H1 (cell line): ENCODE measurements around the gene TSTD2. TPM values are rescaled to one million over a fixed set of nuclear protein-coding genes. Genes with fewer than 3 reads are reported as not detected.

ENCODE experiments used
- CTCF ChIA-PET: fragments of 300-600 bp; sonication (Branson Sonifier 250); formaldehyde crosslinking; loops from one replicate; lab custom pipeline; 2021; ENCODE audit not compliant: partially characterized antibody; lab: Charles Lee
- POLR2A ChIA-PET: fragments of 300-600 bp; sonication (Branson Sonifier 250); formaldehyde crosslinking; loops from one replicate; lab custom pipeline; 2021; ENCODE audit warnings: inconsistent platforms; ENCODE audit not compliant: partially characterized antibody; lab: Charles Lee
- DNase-seq, 2 experiments: peaks; one replicate each; pipeline versions ENCODE4 v3.0.0 to v3.0.0-alpha.2; 2010 to 2022; ENCODE audit warnings: low spot score in 2 of 2, low read depth in 1 of 2, mixed read lengths in 1 of 2
- FAIRE-seq: peaks from 2 replicates; lab custom pipeline; 2011; peaks lifted over from hg19 to GRCh38; lab: Jason Lieb, UNC
- H2AFZ ChIP-seq: 2 replicates; pipeline ENCODE4 v1.8.1; 2012; ENCODE audit warnings: low read length, inconsistent platforms
- H2AK5ac ChIP-seq: 2 replicates; pipeline ENCODE4 v1.6.1; 2013; ENCODE audit warnings: low read depth, low read length
- H2BK120ac ChIP-seq: replicated peaks from 2 replicates; pipeline ENCODE3; 2013; ENCODE audit warnings: low read depth, low read length, inconsistent platforms
- H2BK12ac ChIP-seq: 2 replicates; pipeline ENCODE4 v1.6.1; 2013; ENCODE audit warnings: low read depth, low read length
- H2BK15ac ChIP-seq: 2 replicates; pipeline ENCODE4 v1.6.1; 2013; ENCODE audit warnings: low read length
- H2BK20ac ChIP-seq: 2 replicates; pipeline ENCODE4 v1.6.1; 2013; ENCODE audit warnings: low read length
- H2BK5ac ChIP-seq: 2 replicates; pipeline ENCODE4 v1.6.1; 2013; ENCODE audit warnings: low read depth, low read length
- H3K14ac ChIP-seq: 2 replicates; pipeline ENCODE4 v1.6.1; 2013; ENCODE audit warnings: inconsistent platforms; ENCODE audit not compliant: insufficient read length
- H3K18ac ChIP-seq: 2 replicates; pipeline ENCODE4 v1.6.1; 2013; ENCODE audit warnings: low read length; ENCODE audit errors: extremely low read depth
- H3K23ac ChIP-seq: 2 replicates; pipeline ENCODE4 v1.6.1; 2013; ENCODE audit warnings: inconsistent platforms; ENCODE audit not compliant: insufficient read length
- H3K23me2 ChIP-seq: 2 replicates; pipeline ENCODE4 v1.6.1; 2013; ENCODE audit warnings: low read depth, low read length
- H3K27ac ChIP-seq: 2 replicates; pipeline ENCODE4 v1.6.1; 2011; ENCODE audit warnings: low read depth, low read length, inconsistent platforms
- H3K27me3 ChIP-seq, 4 experiments: replicated peaks in 1 of 4; 1 replicate in 1 of 4; 2 replicates in 3 of 4; pipeline versions ENCODE4 v1.6.1 to v1.8.1; 2011 to 2013; ENCODE audit warnings: low read length in 3 of 4, mild to moderate bottlenecking in 3 of 4, inconsistent platforms in 2 of 4, mixed read lengths in 2 of 4, moderate library complexity in 1 of 4; ENCODE audit not compliant: control insufficient read depth in 3 of 4, insufficient read depth in 3 of 4; ENCODE audit errors: extremely low read depth in 1 of 4
- H3K36me3 ChIP-seq, 4 experiments: 2 replicates each; pipeline versions ENCODE4 v1.6.1 to v1.8.1; 2011 to 2013; ENCODE audit warnings: mild to moderate bottlenecking in 4 of 4, low read length in 3 of 4, moderate library complexity in 2 of 4, control low read depth in 1 of 4, inconsistent platforms in 1 of 4; ENCODE audit not compliant: insufficient read depth in 4 of 4, control insufficient read depth in 2 of 4
- H3K4ac ChIP-seq: replicated peaks from 2 replicates; pipeline ENCODE3; 2013; ENCODE audit warnings: low read length, low read depth, mixed read lengths, inconsistent platforms; ENCODE audit not compliant: insufficient read length
- H3K4me1 ChIP-seq, 4 experiments: replicated peaks in 1 of 4; 1 replicate in 1 of 4; 2 replicates in 3 of 4; pipeline versions ENCODE4 v1.6.1 to v1.8.1; 2011 to 2013; ENCODE audit warnings: low read length in 3 of 4, inconsistent platforms in 2 of 4, mixed read lengths in 1 of 4; ENCODE audit not compliant: insufficient read depth in 4 of 4, control insufficient read depth in 3 of 4
- H3K4me2 ChIP-seq, 2 experiments: 2 replicates each; pipeline versions ENCODE4 v1.6.1 to v1.8.1; 2011 to 2013; ENCODE audit warnings: low read depth in 2 of 2, low read length in 2 of 2, control low read depth in 1 of 2, inconsistent platforms in 1 of 2, mild to moderate bottlenecking in 1 of 2; ENCODE audit not compliant: insufficient read depth in 1 of 2
- H3K4me3 ChIP-seq, 4 experiments: fragments of 200-600, 300-600 bp in 1 of 4; sonication (generic), shearing (Covaris generic), sonication (Bioruptor Twin) in 1 of 4; 2 replicates each; pipeline versions ENCODE4 v1.5.1 to v1.8.1; 2011 to 2016; ENCODE audit warnings: low read length in 4 of 4, low read depth in 3 of 4, control low read depth in 2 of 4, inconsistent platforms in 2 of 4, mild to moderate bottlenecking in 2 of 4, mixed read lengths in 1 of 4, moderate library complexity in 1 of 4; ENCODE audit not compliant: insufficient read depth in 2 of 4; ENCODE audit errors: extremely low read depth in 1 of 4
- H3K56ac ChIP-seq: replicated peaks from 2 replicates; pipeline ENCODE3; 2013; ENCODE audit warnings: low read depth, mild to moderate bottlenecking, mixed read lengths, low read length, inconsistent platforms; ENCODE audit not compliant: insufficient read length
- H3K79me1 ChIP-seq: 2 replicates; pipeline ENCODE4 v1.6.1; 2013; ENCODE audit warnings: low read depth, low read length, control low read depth
- H3K79me2 ChIP-seq, 2 experiments: 2 replicates each; pipeline versions ENCODE4 v1.6.1 to v1.8.1; 2012 to 2013; ENCODE audit warnings: low read length in 2 of 2, mild to moderate bottlenecking in 2 of 2, inconsistent platforms in 1 of 2; ENCODE audit not compliant: insufficient read depth in 2 of 2, control insufficient read depth in 1 of 2
- H3K9ac ChIP-seq, 4 experiments: replicated peaks in 1 of 4; 1 replicate in 1 of 4; 2 replicates in 3 of 4; pipeline versions ENCODE4 v1.6.1 to v1.8.1; 2011 to 2013; ENCODE audit warnings: low read depth in 3 of 4, low read length in 3 of 4, control low read depth in 2 of 4, mild to moderate bottlenecking in 2 of 4, moderate library complexity in 2 of 4, inconsistent platforms in 1 of 4; ENCODE audit errors: extremely low read depth in 1 of 4
- H3K9me3 ChIP-seq, 2 experiments: 2 replicates each; pipeline versions ENCODE4 v1.6.1 to v1.8.1; 2012 to 2013; ENCODE audit warnings: mild to moderate bottlenecking in 2 of 2, moderate library complexity in 2 of 2, control low read depth in 1 of 2, inconsistent platforms in 1 of 2, low read depth in 1 of 2, low read length in 1 of 2, mixed read lengths in 1 of 2; ENCODE audit not compliant: insufficient read depth in 2 of 2
- H4K20me1 ChIP-seq, 2 experiments: replicated peaks in 1 of 2; 2 replicates each; pipeline versions ENCODE3 to v1.8.1; 2011 to 2013; ENCODE audit warnings: inconsistent platforms in 2 of 2, low read length in 2 of 2, mild to moderate bottlenecking in 1 of 2; ENCODE audit not compliant: insufficient read depth in 2 of 2, control insufficient read depth in 1 of 2
- H4K5ac ChIP-seq: 2 replicates; pipeline ENCODE4 v1.6.1; 2013; ENCODE audit warnings: low read length, low read depth, mixed read lengths, inconsistent platforms; ENCODE audit not compliant: insufficient read length
- H4K8ac ChIP-seq: 2 replicates; pipeline ENCODE4 v1.8.0; 2013; ENCODE audit warnings: mild to moderate bottlenecking, moderate library complexity, low read length, inconsistent platforms; ENCODE audit not compliant: insufficient read depth; ENCODE audit errors: extremely low read depth
- H4K91ac ChIP-seq: replicated peaks from 2 replicates; pipeline ENCODE3; 2013; ENCODE audit warnings: low read length, mixed read lengths, inconsistent platforms; ENCODE audit not compliant: insufficient read length
- GTF2F1 ChIP-seq: IDR thresholded peaks from 2 replicates; pipeline ENCODE4 v1.6.1; 2012; ENCODE audit warnings: low read depth, low read length, improper control_type of control experiment, borderline replicate concordance
- POLR2A ChIP-seq, 2 experiments: IDR thresholded peaks; 1 replicate in 1 of 2; 2 replicates in 1 of 2; pipeline ENCODE4 v1.6.1; 2011; ENCODE audit warnings: low read depth in 2 of 2, low read length in 2 of 2, mild to moderate bottlenecking in 2 of 2; ENCODE audit errors: control extremely low read depth in 1 of 2
- polyA plus RNA-seq, 7 experiments: library from polyadenylated mRNA; depleted of rRNA in 3 of 7; stranded (reverse) in 5 of 7; unstranded in 2 of 7; fragments of >200 nt in 5 of 7; fragments of 200-250 nt in 2 of 7; gene quantifications; 1 replicate in 5 of 7; 2 replicates in 1 of 7; 4 replicates in 1 of 7; pipeline versions ENCODE4 v1.2.1 to v1.2.3, GENCODE V29; 2011 to 2013; ENCODE audit warnings: missing spikeins in 2 of 7, mixed read lengths in 2 of 7
- total RNA-seq: library from RNA; stranded (reverse); fragmentation: NEBNext Ultra II Directional; extraction: Animal tissue kit (Norgen Biotek cat#: 25700); gene quantifications from 2 replicates; pipeline ENCODE4 v1.2.1, GENCODE V29; 2021

The TSTD2 gene
- total and polyA plus RNA-seq, 2 of the 8 experiments (the other 6 are each of a cell fraction or from before 2014, with no cell fraction given), result 16.1 to 17.5 TPM

- Histone ChIP-seq H2AFZ (no peak overlapping the region), H2BK120ac (no peak overlapping the region), H3K23ac (no peak overlapping the region), H2BK12ac (no peak overlapping the region), H3K18ac (no peak overlapping the region), H3K4ac (no peak overlapping the region), H3K4me2 (no peak overlapping the region), H3K23me2 (no peaks in the 10 kb centered on the region), H3K36me3 (peaks cover 4 to 72% (median 34%) of the 10 kb centered on the region in 4 experiments), H3K4me1 (no peaks in the 10 kb centered on the region), H3K56ac (no peak overlapping the region), H2AK5ac (no peak overlapping the region), H4K91ac (no peak overlapping the region), H3K79me2 (peaks cover 0 to 5% of the 10 kb centered on the region in 2 experiments; a peak in 2 of 4 replicates), H3K27me3 (no peaks in the 10 kb centered on the region), H3K79me1 (no peaks in the 10 kb centered on the region), H4K8ac (no peak overlapping the region), H3K4me3 (no peak overlapping the region), H2BK15ac (no peak overlapping the region), H3K9me3 (no peaks in the 10 kb centered on the region), H3K27ac (no peak overlapping the region), H4K5ac (no peak overlapping the region), H2BK20ac (no peak overlapping the region), H2BK5ac (no peak overlapping the region), H3K14ac (no peak overlapping the region), H3K9ac (no peak overlapping the region), H4K20me1 (peaks cover 3 to 4% of the 10 kb centered on the region in 2 experiments)
- TF ChIP-seq POLR2A (IDR thresholded peaks at IDR 0.05; ENCODE audit: control extremely low read depth in 1 of 2, low read depth in 2 of 2, low read length in 2 of 2) (no peak), GTF2F1 (no peak)
- FAIRE-seq, result no peak
- no peak for DNase-seq
- POLR2A ChIA-PET, result interaction anchor here (1.0 to 2.0 kb wide), 3 partner anchors 11 to 13 kb away, joined by 4 to 8 read pairs (median 5); partner anchors contain the start of genes NCBP1 and TSTD2
- CTCF ChIA-PET, result interaction anchor here (0.7 to 1.4 kb wide), 3 partner anchors 12 to 308 kb away, joined by 3 read pairs; partner anchors contain the start of gene NCBP1
Measured at GRCh38 chr9:97645720-97646119, 12.6 kb upstream of the TSTD2 start.
